Measurements from ENCODE around the gene OR52K2. TPM values are rescaled to one million over a fixed set of nuclear protein-coding genes. Genes with fewer than 3 reads are reported as not detected.

OR52K2 gene
- total RNA-seq (2022; extraction: Qiagen RNA extraction; ENCODE audit: low read depth) = not detected in 5 replicates

GRCh38 chr11:4448995-4449394 lies at the start of gene OR52K2:
Gene OR52K2 (plus strand): TSS chr11:4449295. CDS start chr11:4449340, 45 bp downstream.

GRCh38 chr11:4482445-4482844 lies 33.4 kb downstream of the OR52K2 start, which contains the start of gene OR52K1:
Gene OR52K1 (plus strand): TSS chr11:4482646. CDS start chr11:4488901, 6,255 bp downstream.

Other genes with a start within 250 kb of the OR52K2 start
- not detected in 5 replicates for gene OR52B4, start 80.9 kb upstream of the OR52K2 start, total RNA-seq (2022; extraction: Qiagen RNA extraction; ENCODE audit: low read depth)
- 18.5 to 23.1 TPM (median 20.9 TPM) in 5 replicates for gene TRIM21, start 55.6 kb upstream of the OR52K2 start, total RNA-seq (2022; extraction: Qiagen RNA extraction; ENCODE audit: low read depth)
- gene OR52K1, start 33.4 kb downstream of the OR52K2 start, total RNA-seq (2022; extraction: Qiagen RNA extraction; ENCODE audit: low read depth) = not detected in 5 replicates
- not detected in 5 replicates for gene OR52M1, start 95.9 kb downstream of the OR52K2 start, total RNA-seq (2022; extraction: Qiagen RNA extraction; ENCODE audit: low read depth)
- not detected in 5 replicates for gene OR52I2, start 132.4 kb downstream of the OR52K2 start, total RNA-seq (2022; extraction: Qiagen RNA extraction; ENCODE audit: low read depth)
- gene OR52I1, start 144.7 kb downstream of the OR52K2 start, total RNA-seq (2022; extraction: Qiagen RNA extraction; ENCODE audit: low read depth) = not detected in 5 replicates
- gene TRIM68, start 158.9 kb downstream of the OR52K2 start, total RNA-seq (2022; extraction: Qiagen RNA extraction; ENCODE audit: low read depth) = 8.1 to 10.0 TPM (median 9.6 TPM) in 5 replicates
- not detected in 5 replicates for gene OR51D1, start 188.2 kb downstream of the OR52K2 start, total RNA-seq (2022; extraction: Qiagen RNA extraction; ENCODE audit: low read depth)
- not detected in 5 replicates for gene OR51E1, start 194.7 kb downstream of the OR52K2 start, total RNA-seq (2022; extraction: Qiagen RNA extraction; ENCODE audit: low read depth)
- gene OR51E2, start 248.6 kb downstream of the OR52K2 start, total RNA-seq (2022; extraction: Qiagen RNA extraction; ENCODE audit: low read depth) = not detected in 5 replicates

All from A549 treated with GW870086 at 1 μM for 4 hours (cell line).